Mesothelial cell of epicardium (in vitro differentiated cells): ENCODE data around the gene PIGT. TPM values are rescaled to one million over a fixed set of nuclear protein-coding genes. Genes with fewer than 3 reads are reported as not detected.

Experiments
- DNase-seq, 2 experiments: peaks; one replicate each; pipeline ENCODE4 v3.0.0; 2021; ENCODE audit warnings: low spot score in 2 of 2; ENCODE audit not compliant: unreplicated experiment in 2 of 2
- H3K27ac Mint-ChIP-seq: 2 replicates; pipeline ENCODE4 v1.8.0; 2021; ENCODE audit warnings: mixed read lengths
- H3K27me3 Mint-ChIP-seq: 2 replicates; pipeline ENCODE4 v1.8.0; 2021; ENCODE audit warnings: low read depth, mixed read lengths
- H3K36me3 Mint-ChIP-seq: 2 replicates; pipeline ENCODE4 v1.8.0; 2021; ENCODE audit warnings: mixed read lengths
- H3K4me1 Mint-ChIP-seq: 2 replicates; pipeline ENCODE4 v1.8.0; 2021; ENCODE audit warnings: mixed read lengths
- H3K4me3 Mint-ChIP-seq: 2 replicates; pipeline ENCODE4 v1.8.0; 2021; ENCODE audit warnings: mild to moderate bottlenecking, moderate library complexity, mixed read lengths
- H3K9me3 Mint-ChIP-seq: 2 replicates; pipeline ENCODE4 v1.8.0; 2021; ENCODE audit warnings: mixed read lengths
- total RNA-seq: library from RNA; stranded (reverse); gene quantifications from 3 replicates; pipeline ENCODE4 v1.2.1, GENCODE V29; 2021
- TF ChIP-seq, protein P1 (sequence below): fragments of 200-600 bp; sonication (generic); IDR thresholded peaks from one replicate; pipeline ENCODE4 v1.5.0; 2021; ENCODE audit warnings: antibody characterized with exemption; ENCODE audit not compliant: unreplicated experiment

PIGT gene
- total RNA-seq, 1 donor from 2014 or later: 71.5 TPM

DNA sequence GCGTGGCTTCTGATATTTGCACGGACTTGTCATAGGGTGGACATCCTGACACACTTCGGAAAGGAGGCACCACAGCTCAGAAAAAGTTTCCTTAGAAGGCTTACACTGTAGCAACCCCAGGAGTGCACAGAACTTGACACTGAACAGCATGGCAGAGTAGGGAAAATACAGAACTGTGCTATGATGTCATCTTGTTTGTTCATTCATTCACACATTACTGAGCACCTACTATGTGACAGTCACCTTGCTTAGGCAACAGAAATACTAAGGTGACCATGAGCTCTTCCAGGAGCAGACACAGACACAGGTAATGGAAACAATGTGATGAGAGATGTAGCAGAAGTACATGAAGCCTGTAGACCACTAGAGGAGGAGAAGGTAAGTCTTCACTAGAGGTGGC lies 2.5 kb upstream of the PIGT start:
- TF ChIP-seq, protein P1, sequence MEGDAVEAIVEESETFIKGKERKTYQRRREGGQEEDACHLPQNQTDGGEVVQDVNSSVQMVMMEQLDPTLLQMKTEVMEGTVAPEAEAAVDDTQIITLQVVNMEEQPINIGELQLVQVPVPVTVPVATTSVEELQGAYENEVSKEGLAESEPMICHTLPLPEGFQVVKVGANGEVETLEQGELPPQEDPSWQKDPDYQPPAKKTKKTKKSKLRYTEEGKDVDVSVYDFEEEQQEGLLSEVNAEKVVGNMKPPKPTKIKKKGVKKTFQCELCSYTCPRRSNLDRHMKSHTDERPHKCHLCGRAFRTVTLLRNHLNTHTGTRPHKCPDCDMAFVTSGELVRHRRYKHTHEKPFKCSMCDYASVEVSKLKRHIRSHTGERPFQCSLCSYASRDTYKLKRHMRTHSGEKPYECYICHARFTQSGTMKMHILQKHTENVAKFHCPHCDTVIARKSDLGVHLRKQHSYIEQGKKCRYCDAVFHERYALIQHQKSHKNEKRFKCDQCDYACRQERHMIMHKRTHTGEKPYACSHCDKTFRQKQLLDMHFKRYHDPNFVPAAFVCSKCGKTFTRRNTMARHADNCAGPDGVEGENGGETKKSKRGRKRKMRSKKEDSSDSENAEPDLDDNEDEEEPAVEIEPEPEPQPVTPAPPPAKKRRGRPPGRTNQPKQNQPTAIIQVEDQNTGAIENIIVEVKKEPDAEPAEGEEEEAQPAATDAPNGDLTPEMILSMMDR: no peak
- Mint-ChIP-seq H3K27me3 (peaks cover 3% of the 10 kb centered on the region), H3K4me1 (peaks cover 17% of the 10 kb centered on the region), H3K36me3 (peaks cover 5% of the 10 kb centered on the region), H3K4me3 (no peak overlapping the region), H3K27ac (no peak overlapping the region), H3K9me3 (no peaks in the 10 kb centered on the region)
- no peak for DNase-seq

DNA sequence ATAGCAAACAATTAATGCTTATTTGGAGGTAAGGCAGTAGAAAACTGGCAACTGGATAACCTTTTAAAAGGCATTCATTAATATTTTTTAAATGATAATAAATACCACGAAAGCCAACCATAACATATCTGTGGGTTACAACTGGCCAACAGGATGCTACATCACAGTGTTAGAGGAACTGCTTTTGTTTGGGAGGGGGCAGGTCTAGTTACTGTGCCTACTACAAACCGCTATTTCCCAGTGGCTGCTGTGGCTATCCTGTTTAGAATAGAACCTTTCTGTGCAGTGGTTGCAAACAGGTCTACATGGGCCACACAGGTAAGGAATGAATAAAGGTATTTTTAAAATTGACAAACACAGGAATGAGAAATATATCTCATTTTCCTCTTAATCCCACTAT lies 976 bp downstream of the PIGT start:
- Mint-ChIP-seq H3K9me3 (no peaks in the 10 kb centered on the region), H3K4me3 (peak overlapping the region; percentile 97), H3K36me3 (peaks cover 10% of the 10 kb centered on the region), H3K27me3 (no peaks in the 10 kb centered on the region), H3K4me1 (peaks cover 17% of the 10 kb centered on the region), H3K27ac (no peak overlapping the region)
- DNase-seq: no peak
- TF ChIP-seq, protein P1: no peak

DNA sequence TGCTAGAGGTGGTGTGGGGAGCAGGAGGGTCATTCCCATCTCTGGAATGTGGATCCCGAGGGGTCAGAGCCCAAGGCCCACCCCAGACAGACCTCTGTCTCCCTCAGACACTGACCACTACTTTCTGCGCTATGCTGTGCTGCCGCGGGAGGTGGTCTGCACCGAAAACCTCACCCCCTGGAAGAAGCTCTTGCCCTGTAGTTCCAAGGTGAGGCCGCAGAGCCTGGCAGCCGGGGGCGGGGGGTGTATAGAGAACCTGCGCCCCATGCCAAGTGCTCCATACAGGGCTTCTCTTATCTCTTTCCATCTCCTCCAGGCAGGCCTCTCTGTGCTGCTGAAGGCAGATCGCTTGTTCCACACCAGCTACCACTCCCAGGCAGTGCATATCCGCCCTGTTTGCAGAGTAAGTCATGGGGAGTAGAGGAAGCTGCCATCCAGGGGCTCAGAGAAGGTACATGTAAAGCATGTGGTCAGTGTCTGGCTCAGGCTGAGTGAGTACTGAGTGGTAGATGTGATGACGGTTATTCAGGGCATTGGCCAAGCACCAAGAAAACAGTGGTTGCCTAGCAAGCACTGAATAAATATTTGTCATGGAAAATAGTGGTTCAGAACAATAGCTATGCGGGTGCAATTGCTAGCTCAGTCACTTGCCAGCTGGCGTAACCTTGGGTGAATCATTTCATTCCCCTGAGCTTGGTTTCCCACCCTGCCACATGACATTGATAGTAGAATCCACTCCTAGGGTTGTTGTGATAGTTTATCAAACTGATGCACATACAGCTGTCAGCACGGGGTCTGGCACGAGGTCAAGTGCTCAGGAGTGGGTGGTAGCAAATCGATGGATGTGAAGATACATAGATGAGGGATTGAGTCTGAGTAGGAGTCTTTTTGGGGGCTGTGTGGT lies 3.5 kb downstream of the PIGT start:
- Mint-ChIP-seq H3K9me3 (no peaks in the 10 kb centered on the region), H3K4me3 (no peak overlapping the region), H3K27ac (no peak overlapping the region), H3K4me1 (peaks cover 17% of the 10 kb centered on the region), H3K36me3 (peaks cover 10% of the 10 kb centered on the region), H3K27me3 (no peaks in the 10 kb centered on the region)
- no peak for DNase-seq
- TF ChIP-seq, protein P1: no peak

DNA sequence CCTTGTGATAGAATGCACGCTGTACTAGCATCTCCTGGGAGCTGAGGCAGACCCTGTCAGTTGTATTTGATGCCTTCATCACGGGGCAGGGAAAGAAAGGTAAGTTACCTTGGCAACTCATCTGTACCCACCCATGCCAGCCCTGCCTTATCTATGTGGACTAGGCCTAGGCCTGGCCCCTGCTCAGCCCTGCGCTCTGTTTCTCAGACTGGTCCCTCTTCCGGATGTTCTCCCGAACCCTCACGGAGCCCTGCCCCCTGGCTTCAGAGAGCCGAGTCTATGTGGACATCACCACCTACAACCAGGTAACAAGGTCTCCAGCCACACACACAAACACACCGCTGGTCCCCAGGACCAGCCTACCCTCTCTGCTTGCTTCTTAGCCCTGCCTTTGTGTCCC lies 4.2 kb downstream of the PIGT start:
- peaks cover 16% of the 10 kb centered on the region for H3K4me1 Mint-ChIP-seq
- TF ChIP-seq, protein P1: no peak
- H3K27ac Mint-ChIP-seq: no peak overlapping the region
- no peak for DNase-seq
- H3K9me3 Mint-ChIP-seq: no peaks in the 10 kb centered on the region
- no peaks in the 10 kb centered on the region for H3K27me3 Mint-ChIP-seq
- no peak overlapping the region for H3K4me3 Mint-ChIP-seq
- H3K36me3 Mint-ChIP-seq: peaks cover 10% of the 10 kb centered on the region

DNA sequence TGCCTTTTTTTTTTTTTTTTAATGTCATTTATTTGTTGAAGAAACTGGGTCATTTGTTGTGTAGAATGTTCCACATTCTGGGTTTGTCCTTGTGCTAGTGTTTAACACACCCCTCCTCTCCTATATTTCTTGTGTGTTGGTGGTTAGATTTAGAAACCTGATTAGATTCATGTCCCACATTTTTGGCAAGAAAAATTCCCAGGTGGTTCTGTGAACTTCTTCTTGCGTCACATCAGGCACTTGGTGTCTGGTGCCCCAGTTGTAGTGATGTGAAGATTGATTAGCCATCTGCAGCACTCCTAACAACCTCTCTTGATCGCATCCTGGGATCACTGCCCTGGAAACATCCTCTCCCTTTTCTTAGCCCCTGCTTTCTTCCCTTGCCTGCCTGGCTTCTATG lies 7.8 kb downstream of the PIGT start:
- no peak overlapping the region for H3K27ac Mint-ChIP-seq
- TF ChIP-seq, protein P1: no peak
- H3K9me3 Mint-ChIP-seq: no peaks in the 10 kb centered on the region
- DNase-seq: no peak
- no peaks in the 10 kb centered on the region for H3K4me1 Mint-ChIP-seq
- peaks cover 13% of the 10 kb centered on the region for H3K36me3 Mint-ChIP-seq
- H3K4me3 Mint-ChIP-seq: no peak overlapping the region
- no peaks in the 10 kb centered on the region for H3K27me3 Mint-ChIP-seq
